Fibroblast of lung (primary cell): ENCODE measurements around the gene RASL11B. TPM values are rescaled to one million over a fixed set of nuclear protein-coding genes. Genes with fewer than 3 reads are reported as not detected.

ENCODE experiments used
- DNase-seq, 2 donors: peaks; one replicate each; pipeline versions ENCODE4 v3.0.0 to v3.0.0-alpha.2; 2010; ENCODE audit warnings: low read depth in 2 of 2
- H2AFZ ChIP-seq: 2 replicates; pipeline ENCODE4 v1.5.1; 2012; ENCODE audit warnings: low read length, control low read depth, inconsistent platforms
- H3K27ac ChIP-seq: 2 replicates; pipeline ENCODE4 v1.5.1; 2011; ENCODE audit warnings: low read length, control low read depth; ENCODE audit not compliant: insufficient read depth
- H3K27me3 ChIP-seq: 2 replicates; pipeline ENCODE4 v1.5.1; 2011; ENCODE audit warnings: mild to moderate bottlenecking, low read length; ENCODE audit not compliant: control insufficient read depth, insufficient read depth
- H3K36me3 ChIP-seq: 2 replicates; pipeline ENCODE4 v1.5.1; 2011; ENCODE audit warnings: low read length; ENCODE audit not compliant: control insufficient read depth, insufficient read depth
- H3K4me1 ChIP-seq: 2 replicates; pipeline ENCODE4 v1.5.1; 2011; ENCODE audit warnings: low read length; ENCODE audit not compliant: control insufficient read depth, insufficient read depth; ENCODE audit errors: extremely low read depth
- H3K4me2 ChIP-seq: 2 replicates; pipeline ENCODE4 v1.5.1; 2011; ENCODE audit warnings: low read length, control low read depth; ENCODE audit not compliant: insufficient read depth; ENCODE audit errors: extremely low read depth
- H3K4me3 ChIP-seq, 4 experiments: fragments of 200-600 bp in 1 of 4; sonication (generic) in 1 of 4; replicated peaks in 1 of 4; 2 replicates each; pipeline ENCODE4 v1.5.1; 2011 to 2016; ENCODE audit warnings: low read length in 4 of 4, low read depth in 3 of 4, mild to moderate bottlenecking in 3 of 4, control low read depth in 2 of 4, inconsistent platforms in 1 of 4, mixed read lengths in 1 of 4; ENCODE audit not compliant: insufficient read depth in 1 of 4; ENCODE audit errors: control extremely low read depth in 1 of 4
- H3K79me2 ChIP-seq: 2 replicates; pipeline ENCODE4 v1.5.1; 2012; ENCODE audit warnings: mild to moderate bottlenecking, low read length, inconsistent platforms; ENCODE audit not compliant: control insufficient read depth, insufficient read depth
- H3K9ac ChIP-seq: 2 replicates; pipeline ENCODE4 v1.5.1; 2011; ENCODE audit warnings: mild to moderate bottlenecking, low read length, control low read depth; ENCODE audit not compliant: insufficient read depth
- H3K9me3 ChIP-seq: 2 replicates; pipeline ENCODE4 v1.5.1; 2012; ENCODE audit warnings: low read depth, low read length; ENCODE audit not compliant: control insufficient read depth, insufficient read depth
- H4K20me1 ChIP-seq: 2 replicates; pipeline ENCODE4 v1.5.1; 2011; ENCODE audit warnings: low read length; ENCODE audit not compliant: control insufficient read depth, insufficient read depth; ENCODE audit errors: extremely low read depth
- EZH2 ChIP-seq: IDR thresholded peaks from 2 replicates; pipeline ENCODE4 v1.5.1; 2012; ENCODE audit warnings: low read length, control low read depth, mild to moderate bottlenecking; ENCODE audit errors: missing control alignments
- polyA plus RNA-seq, 2 donors: library from polyadenylated mRNA; depleted of rRNA in 1 of 2; stranded (reverse) in 1 of 2; unstranded in 1 of 2; fragments of >200 nt; gene quantifications; 2 replicates each; pipeline ENCODE4 v1.2.1, GENCODE V29; 2011 to 2012; ENCODE audit warnings: missing spikeins in 1 of 2
- total RNA-seq: library from RNA; depleted of rRNA; stranded (reverse); fragments of >200 nt; gene quantifications from 2 replicates; pipeline ENCODE4 v1.2.1, GENCODE V29; 2014
- TF ChIP-seq, protein P1 (sequence below), 2 donors: IDR thresholded peaks in 1 of 2; conservative IDR thresholded peaks in 1 of 2; 1 replicate in 1 of 2; 2 replicates in 1 of 2; pipeline ENCODE4 v1.5.1; 2011 to 2012; ENCODE audit warnings: low read length in 2 of 2, control low read depth in 1 of 2, inconsistent platforms in 1 of 2, low read depth in 1 of 2, mild to moderate bottlenecking in 1 of 2

RASL11B gene
- total and polyA plus RNA-seq, 2 donors (not counting 1 experiment from before 2014, with no cell fraction given), result 2.1 to 15.2 TPM

DNA sequence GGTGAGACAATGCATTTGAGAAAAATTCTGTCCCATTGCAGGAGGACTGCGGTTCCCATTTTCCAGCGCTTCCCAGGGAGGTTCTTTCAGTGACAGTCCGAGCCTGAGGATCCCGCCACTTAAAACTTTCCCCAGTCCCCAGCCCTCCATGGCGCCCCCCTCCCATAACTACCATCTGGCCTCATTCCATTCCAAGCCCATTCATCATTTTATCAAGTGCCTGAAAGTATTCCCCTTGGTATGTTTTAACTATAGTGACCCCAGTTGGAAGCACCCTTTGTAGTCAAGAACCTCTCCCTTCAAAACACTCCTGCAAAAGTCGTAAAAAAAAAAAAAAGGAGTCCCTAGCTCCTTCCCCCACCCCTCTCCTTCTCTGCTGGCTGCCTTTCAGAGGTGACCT, 1.2 kb downstream of the RASL11B start:
- Histone ChIP-seq H4K20me1 (no peaks in the 10 kb centered on the region), H3K27ac (no peak overlapping the region), H3K79me2 (no peaks in the 10 kb centered on the region), H3K4me2 (peak overlapping the region; percentile 77), H3K27me3 (peaks cover 11% of the 10 kb centered on the region), H3K4me3 (peak overlapping the region in 2 of 4 experiments; percentile 40 to 67), H2AFZ (no peak overlapping the region), H3K9me3 (no peaks in the 10 kb centered on the region), H3K4me1 (peaks cover 2% of the 10 kb centered on the region), H3K36me3 (no peaks in the 10 kb centered on the region), H3K9ac (no peak overlapping the region)
- peak in 1 of 2 donors; percentile 14 for DNase-seq
- no peak for TF ChIP-seq EZH2
- TF ChIP-seq, protein P1, sequence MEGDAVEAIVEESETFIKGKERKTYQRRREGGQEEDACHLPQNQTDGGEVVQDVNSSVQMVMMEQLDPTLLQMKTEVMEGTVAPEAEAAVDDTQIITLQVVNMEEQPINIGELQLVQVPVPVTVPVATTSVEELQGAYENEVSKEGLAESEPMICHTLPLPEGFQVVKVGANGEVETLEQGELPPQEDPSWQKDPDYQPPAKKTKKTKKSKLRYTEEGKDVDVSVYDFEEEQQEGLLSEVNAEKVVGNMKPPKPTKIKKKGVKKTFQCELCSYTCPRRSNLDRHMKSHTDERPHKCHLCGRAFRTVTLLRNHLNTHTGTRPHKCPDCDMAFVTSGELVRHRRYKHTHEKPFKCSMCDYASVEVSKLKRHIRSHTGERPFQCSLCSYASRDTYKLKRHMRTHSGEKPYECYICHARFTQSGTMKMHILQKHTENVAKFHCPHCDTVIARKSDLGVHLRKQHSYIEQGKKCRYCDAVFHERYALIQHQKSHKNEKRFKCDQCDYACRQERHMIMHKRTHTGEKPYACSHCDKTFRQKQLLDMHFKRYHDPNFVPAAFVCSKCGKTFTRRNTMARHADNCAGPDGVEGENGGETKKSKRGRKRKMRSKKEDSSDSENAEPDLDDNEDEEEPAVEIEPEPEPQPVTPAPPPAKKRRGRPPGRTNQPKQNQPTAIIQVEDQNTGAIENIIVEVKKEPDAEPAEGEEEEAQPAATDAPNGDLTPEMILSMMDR (conservative IDR thresholded peaks at IDR 0.05 in 1 of 2, IDR thresholded peaks at IDR 0.05 in 1 of 2; ENCODE audit: low read depth in 1 of 2, low read length in 2 of 2), result no peak

DNA sequence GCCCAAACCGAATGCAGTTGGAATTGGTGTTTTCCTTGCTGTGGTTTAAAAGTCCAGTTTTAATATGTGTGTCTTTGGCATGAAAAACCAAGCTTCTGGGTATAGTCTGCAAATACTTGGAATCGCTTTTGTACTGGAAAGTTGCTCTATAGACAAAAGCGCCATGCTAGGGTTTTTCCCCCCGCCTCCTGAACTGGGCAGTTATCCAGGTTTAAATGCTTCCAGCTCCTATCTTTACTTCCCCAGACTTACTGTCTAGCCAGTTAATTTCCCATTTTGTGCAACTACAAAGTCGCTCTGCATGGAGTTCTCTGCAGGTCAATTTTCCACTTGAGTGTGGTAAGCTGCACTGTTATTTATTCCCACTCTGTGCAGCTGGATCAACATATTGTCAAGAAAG, 2.7 kb downstream of the RASL11B start:
- no peaks in the 10 kb centered on the region for H3K79me2 ChIP-seq
- H3K27me3 ChIP-seq, result peaks cover 11% of the 10 kb centered on the region
- TF ChIP-seq, protein P1 (conservative IDR thresholded peaks at IDR 0.05 in 1 of 2, IDR thresholded peaks at IDR 0.05 in 1 of 2; ENCODE audit: low read depth in 1 of 2, low read length in 2 of 2), result no peak
- TF ChIP-seq EZH2, result no peak
- H3K4me2 ChIP-seq, result no peak overlapping the region
- no peak overlapping the region for H3K4me3 ChIP-seq
- H4K20me1 ChIP-seq, result no peaks in the 10 kb centered on the region
- no peak overlapping the region for H3K27ac ChIP-seq
- H3K9me3 ChIP-seq, result no peaks in the 10 kb centered on the region
- H3K9ac ChIP-seq, result no peak overlapping the region
- H3K36me3 ChIP-seq, result no peaks in the 10 kb centered on the region
- no peak overlapping the region for H2AFZ ChIP-seq
- H3K4me1 ChIP-seq, result peaks cover 7% of the 10 kb centered on the region
- DNase-seq, result peak; percentile 26 to 71

DNA sequence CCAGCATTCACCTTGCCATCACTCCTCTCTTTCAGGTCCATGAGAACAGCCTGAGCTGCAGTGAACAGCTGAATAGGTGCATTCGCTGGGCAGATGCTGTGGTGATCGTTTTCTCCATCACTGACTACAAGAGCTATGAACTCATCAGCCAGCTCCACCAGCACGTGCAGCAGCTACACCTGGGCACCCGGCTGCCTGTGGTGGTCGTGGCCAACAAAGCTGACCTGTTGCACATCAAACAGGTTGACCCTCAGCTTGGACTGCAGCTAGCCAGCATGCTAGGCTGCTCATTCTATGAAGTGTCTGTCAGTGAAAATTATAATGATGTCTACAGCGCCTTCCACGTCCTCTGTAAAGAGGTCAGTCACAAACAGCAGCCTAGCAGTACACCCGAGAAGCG, 3.2 kb downstream of the RASL11B start:
- Histone ChIP-seq H3K4me1 (peaks cover 7% of the 10 kb centered on the region), H4K20me1 (no peaks in the 10 kb centered on the region), H3K27me3 (peaks cover 11% of the 10 kb centered on the region), H3K4me2 (no peak overlapping the region), H3K9ac (no peak overlapping the region), H2AFZ (no peak overlapping the region), H3K36me3 (no peaks in the 10 kb centered on the region), H3K9me3 (no peaks in the 10 kb centered on the region), H3K79me2 (no peaks in the 10 kb centered on the region), H3K4me3 (no peak overlapping the region), H3K27ac (no peak overlapping the region)
- no peak for TF ChIP-seq EZH2
- TF ChIP-seq, protein P1 (conservative IDR thresholded peaks at IDR 0.05 in 1 of 2, IDR thresholded peaks at IDR 0.05 in 1 of 2; ENCODE audit: low read depth in 1 of 2, low read length in 2 of 2), result no peak
- DNase-seq, result no peak
